GM23248 (cell line): ENCODE results near the gene SEL1L2.

Source experiments
- EZH2 ChIP-seq: fragments of 200-600 bp; sonication (generic); IDR thresholded peaks from 2 replicates; pipeline ENCODE4 v1.6.1; 2018; ENCODE audit warnings: antibody characterized with exemption, mild to moderate bottlenecking; ENCODE audit not compliant: insufficient read depth, poor library complexity, severe bottlenecking
- EZH2phosphoT487 ChIP-seq: fragments of 200-600 bp; sonication (generic); IDR thresholded peaks from 2 replicates; pipeline ENCODE4 v1.6.1; 2018; ENCODE audit warnings: antibody characterized with exemption, moderate library complexity, mild to moderate bottlenecking, low read depth; ENCODE audit not compliant: insufficient read depth

- TF ChIP-seq EZH2phosphoT487, result no peak
- TF ChIP-seq EZH2, result no peak
These were observed 89.9 kb downstream of the SEL1L2 start for GRCh38 chr20:13900496-13900895.
